ENCODE measurements around the gene CDK5RAP3. TPM values are rescaled to one million over a fixed set of nuclear protein-coding genes. Genes with fewer than 3 reads are reported as not detected.

Gene CDK5RAP3
- total RNA-seq, 2 experiments from 2014 or later = 212 to 213 TPM

GRCh38 chr17:48025040-48025903, 54.4 kb downstream of the CDK5RAP3 start:
- H3K4me3 Mint-ChIP-seq = peak overlapping the region; percentile 80
- peaks cover 20% of the 10 kb centered on the region for H3K27me3 Mint-ChIP-seq
- ChIA-PET POLR2A (interaction anchor here (0.7 to 1.0 kb wide), 2 partner anchors 24 to 27 kb away, joined by 3 to 6 read pairs; no protein-coding TSS in a partner anchor), CTCF (interaction anchor here (0.6 to 4.2 kb wide), 27 partner anchors 11 to 600 kb away, joined by 3 to 55 read pairs (median 5); partner anchors contain the start of genes CBX1, COPZ2, HOXB5 and HOXB8)
- peak; percentile 99 for DNase-seq
- H3K9me3 Mint-ChIP-seq = no peaks in the 10 kb centered on the region
- no peaks in the 10 kb centered on the region for H3K36me3 Mint-ChIP-seq (ENCODE audit: low read depth)
- H3K4me1 Mint-ChIP-seq = peaks cover 38% of the 10 kb centered on the region
- peak overlapping the region; percentile 87 for H3K27ac Mint-ChIP-seq

DNA sequence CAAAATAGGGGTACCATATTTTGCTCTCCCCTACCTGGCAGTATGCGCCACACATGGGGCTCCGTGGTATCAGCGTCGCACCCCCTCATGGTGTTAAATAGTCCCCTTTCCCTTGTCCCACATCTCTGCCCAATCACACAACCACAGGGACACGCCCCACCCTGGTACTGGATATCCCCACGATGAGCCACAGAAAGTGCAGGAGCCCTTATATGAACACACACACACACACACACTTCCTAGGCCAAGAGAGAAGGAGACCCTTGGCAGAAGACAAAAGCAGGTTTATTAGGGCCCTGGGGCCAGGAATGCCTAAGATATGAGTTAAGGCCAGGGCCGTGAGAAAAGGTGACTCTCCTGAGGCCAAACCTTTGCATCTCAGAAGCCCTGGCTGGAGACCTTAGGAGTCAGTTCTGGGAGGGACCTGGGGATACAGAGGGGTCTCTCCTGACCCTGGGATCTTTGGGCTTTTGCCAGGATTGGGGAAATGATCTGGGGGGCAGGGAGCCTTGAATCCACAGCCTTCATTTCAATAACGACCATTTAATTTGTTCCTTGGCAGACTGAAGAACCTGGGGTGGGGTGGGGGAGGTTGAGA, 55.1 kb downstream of the CDK5RAP3 start:
- no peak for DNase-seq
- H3K4me3 Mint-ChIP-seq = peak overlapping the region; percentile 80
- H3K27ac Mint-ChIP-seq = no peak overlapping the region
- peaks cover 38% of the 10 kb centered on the region for H3K4me1 Mint-ChIP-seq
- no peaks in the 10 kb centered on the region for H3K36me3 Mint-ChIP-seq (ENCODE audit: low read depth)
- H3K9me3 Mint-ChIP-seq = no peaks in the 10 kb centered on the region
- ChIA-PET CTCF (interaction anchor here (0.6 to 4.2 kb wide), 26 partner anchors 10 to 600 kb away, joined by 3 to 55 read pairs (median 4); partner anchors contain the start of genes CBX1, COPZ2, HOXB5 and HOXB8), POLR2A (interaction anchor here (0.6 kb wide), 1 partner anchor 9 kb away, joined by 3 read pairs; no protein-coding TSS in a partner anchor)
- H3K27me3 Mint-ChIP-seq = peaks cover 20% of the 10 kb centered on the region

DNA sequence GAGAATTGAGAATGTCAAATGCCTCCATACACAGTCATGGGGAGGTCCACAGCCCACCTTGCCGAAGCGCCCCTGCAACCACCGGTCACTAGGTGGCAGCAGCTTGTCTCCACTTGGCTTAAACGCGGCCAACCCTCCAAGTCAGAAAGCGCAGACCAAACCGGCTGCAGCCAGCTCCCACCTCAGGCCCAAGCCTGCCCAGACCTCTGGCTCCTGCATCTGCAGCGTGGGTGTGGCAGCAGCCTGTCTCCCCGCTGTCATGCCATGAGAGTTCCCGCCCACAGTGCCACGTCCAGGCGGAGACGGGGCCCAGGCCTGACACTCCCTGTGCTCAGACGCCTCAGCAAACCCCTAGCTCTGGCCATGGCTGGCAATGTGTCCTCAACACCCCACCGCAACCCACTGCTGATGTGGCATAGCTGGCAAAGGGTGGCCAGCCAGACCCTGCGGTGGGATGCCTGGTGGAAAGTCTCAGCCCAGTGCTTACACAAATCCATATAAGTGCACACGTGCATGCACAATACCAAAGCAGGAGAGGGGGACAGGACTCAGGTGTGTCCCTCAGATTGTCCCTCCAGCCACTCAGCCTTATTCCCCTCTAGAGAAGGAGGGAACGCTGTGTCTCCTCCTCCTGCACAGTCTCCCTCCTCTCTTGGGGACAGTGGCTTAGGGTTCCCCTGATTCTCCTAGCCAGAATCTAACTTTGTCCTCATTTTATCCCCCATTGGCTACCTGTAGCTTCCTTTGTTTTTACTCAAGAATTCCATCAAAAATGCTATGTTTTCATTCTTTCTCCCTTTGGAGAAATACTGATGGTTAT, 55.8 kb downstream of the CDK5RAP3 start:
- Mint-ChIP-seq H3K9me3 (no peaks in the 10 kb centered on the region), H3K27ac (no peak overlapping the region), H3K4me1 (peaks cover 37% of the 10 kb centered on the region), H3K4me3 (no peak overlapping the region), H3K36me3 (ENCODE audit: low read depth) (no peaks in the 10 kb centered on the region), H3K27me3 (peaks cover 20% of the 10 kb centered on the region)
- peak; percentile 79 for DNase-seq
- ChIA-PET CTCF (interaction anchor here (0.6 to 4.2 kb wide), 18 partner anchors 9 to 592 kb away, joined by 3 to 55 read pairs (median 4); partner anchors contain the start of genes CDK5RAP3, COPZ2, HOXB5 and NFE2L1), POLR2A (interaction anchor here (0.5 to 0.6 kb wide), 2 partner anchors 10 to 23 kb away, joined by 3 to 4 read pairs; no protein-coding TSS in a partner anchor)

DNA sequence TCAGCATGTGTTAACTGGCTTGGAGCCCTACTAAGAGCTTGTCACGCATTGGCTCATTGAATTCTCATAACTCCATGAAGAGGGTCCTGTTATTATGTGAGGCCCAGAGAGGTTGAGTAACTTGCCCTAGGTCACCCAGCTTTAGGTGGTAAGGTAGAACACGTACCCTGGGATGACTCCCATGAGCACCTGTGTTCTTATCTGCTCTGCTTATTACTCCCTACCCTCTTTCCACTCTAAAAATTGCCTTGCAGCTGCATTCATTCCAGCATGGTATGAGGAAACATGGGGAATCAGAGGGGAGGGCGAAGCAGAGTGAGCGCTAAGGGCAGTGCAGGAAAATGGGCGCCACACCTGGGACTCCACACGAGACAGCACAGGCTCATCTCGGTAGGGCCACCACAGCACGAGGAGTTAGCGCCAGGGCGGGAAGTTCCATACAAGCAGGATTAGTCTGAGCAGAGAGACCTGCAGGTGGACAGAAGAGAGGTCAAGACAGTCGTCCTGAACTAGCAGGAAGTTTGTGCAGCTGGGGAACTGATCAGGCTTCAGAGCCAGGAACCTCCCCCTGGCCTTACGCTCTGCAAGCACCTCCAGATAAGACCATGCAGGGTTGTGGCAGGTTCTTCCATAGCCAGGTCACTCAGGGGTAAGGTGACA, 56.5 kb downstream of the CDK5RAP3 start:
- ChIA-PET POLR2A (no interaction called here), CTCF (interaction anchor here (0.6 to 4.2 kb wide), 12 partner anchors 8 to 574 kb away, joined by 3 to 55 read pairs (median 6); partner anchors contain the start of genes CDK5RAP3, COPZ2, HOXB5 and NFE2L1)
- H3K9me3 Mint-ChIP-seq = no peaks in the 10 kb centered on the region
- no peaks in the 10 kb centered on the region for H3K36me3 Mint-ChIP-seq (ENCODE audit: low read depth)
- H3K4me1 Mint-ChIP-seq = peaks cover 34% of the 10 kb centered on the region
- H3K27me3 Mint-ChIP-seq = peaks cover 20% of the 10 kb centered on the region
- no peak for DNase-seq
- no peak overlapping the region for H3K27ac Mint-ChIP-seq
- no peak overlapping the region for H3K4me3 Mint-ChIP-seq

DNA sequence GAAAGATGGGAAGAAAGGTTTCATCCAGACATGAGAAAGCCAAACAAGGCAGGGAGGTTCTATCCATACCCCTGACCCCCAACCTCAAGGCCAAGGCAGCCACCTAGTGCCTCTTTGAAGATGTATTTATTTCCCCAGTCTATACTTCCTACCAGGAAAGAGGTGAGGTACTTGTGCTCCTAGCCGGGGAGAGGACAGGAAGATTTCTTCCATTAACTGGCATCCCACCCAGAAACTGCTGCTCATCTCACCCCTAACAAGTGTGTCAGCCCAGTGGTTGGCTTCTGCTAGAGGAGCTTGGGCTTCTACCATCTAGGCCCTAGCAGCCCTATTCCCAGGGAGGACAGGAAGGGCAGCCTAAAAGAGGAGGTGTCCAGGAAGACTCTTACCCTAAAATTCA, 57.8 kb downstream of the CDK5RAP3 start:
- ChIA-PET CTCF (interaction anchor here (0.6 to 4.2 kb wide), 6 partner anchors 7 to 49 kb away, joined by 3 to 55 read pairs (median 7); partner anchors contain the start of gene COPZ2), POLR2A (no interaction called here)
- no peak overlapping the region for H3K27ac Mint-ChIP-seq
- no peak overlapping the region for H3K4me3 Mint-ChIP-seq
- H3K9me3 Mint-ChIP-seq = no peaks in the 10 kb centered on the region
- H3K27me3 Mint-ChIP-seq = peaks cover 28% of the 10 kb centered on the region
- no peaks in the 10 kb centered on the region for H3K36me3 Mint-ChIP-seq (ENCODE audit: low read depth)
- no peak for DNase-seq
- peaks cover 26% of the 10 kb centered on the region for H3K4me1 Mint-ChIP-seq

GRCh38 chr17:48030531-48030930, 59.6 kb downstream of the CDK5RAP3 start:
- no peak overlapping the region for H3K4me3 Mint-ChIP-seq
- H3K27ac Mint-ChIP-seq = no peak overlapping the region
- no peaks in the 10 kb centered on the region for H3K36me3 Mint-ChIP-seq (ENCODE audit: low read depth)
- peaks cover 29% of the 10 kb centered on the region for H3K27me3 Mint-ChIP-seq
- ChIA-PET CTCF (interaction anchor here (0.9 to 3.3 kb wide), 6 partner anchors 11 to 588 kb away, joined by 3 to 10 read pairs (median 4); no protein-coding TSS in a partner anchor), POLR2A (no interaction called here)
- no peak for DNase-seq
- no peaks in the 10 kb centered on the region for H3K9me3 Mint-ChIP-seq
- peaks cover 12% of the 10 kb centered on the region for H3K4me1 Mint-ChIP-seq

Other genes with a start within 250 kb of the CDK5RAP3 start
- 10 to 100 TPM; 13.8 to 16.0 TPM for gene TBX21, start 237.9 kb upstream of the CDK5RAP3 start, total RNA-seq
- 10 to 100 TPM; 40.8 to 43.8 TPM for gene OSBPL7, start 149.3 kb upstream of the CDK5RAP3 start, total RNA-seq
- 10 to 100 TPM; 46.9 to 51.9 TPM for gene MRPL10, start 139.6 kb upstream of the CDK5RAP3 start, total RNA-seq
- gene LRRC46, start 139.4 kb upstream of the CDK5RAP3 start, total RNA-seq = 1 to 10 TPM in 1 of 2 experiments, under 1 TPM in 1; 0.79 to 1.4 TPM
- 10 to 100 TPM; 26.8 to 33.2 TPM for gene SCRN2, start 129.8 kb upstream of the CDK5RAP3 start, total RNA-seq
- gene SP6, start 120.0 kb upstream of the CDK5RAP3 start, total RNA-seq = not detected
- 10 to 100 TPM; 27.6 to 33.8 TPM for gene SP2, start 74.9 kb upstream of the CDK5RAP3 start, total RNA-seq
- 10 to 100 TPM; 30.9 to 36.5 TPM for gene PNPO, start 29.5 kb upstream of the CDK5RAP3 start, total RNA-seq
- not detected for gene PRR15L, start 13.2 kb upstream of the CDK5RAP3 start, total RNA-seq
- gene COPZ2, start 66.7 kb downstream of the CDK5RAP3 start, total RNA-seq = 1 to 10 TPM; 3.4 to 4.0 TPM
- gene NFE2L1, start 77.2 kb downstream of the CDK5RAP3 start, total RNA-seq = 10 to 100 TPM; 53.2 to 65.9 TPM
- 10 to 100 TPM; 63.6 to 64.8 TPM for gene CBX1, start 130.4 kb downstream of the CDK5RAP3 start, total RNA-seq
- gene SNX11, start 136.7 kb downstream of the CDK5RAP3 start, total RNA-seq = 10 to 100 TPM; 21.2 to 22.4 TPM

Data from activated CD4-positive, alpha-beta T cell treated with anti-CD3 and anti-CD28 coated beads, Interleukin-2, amount 10 ng/mL, durations not matched to agents 7 days and 5 days (primary cell).